Putamen (tissue), 1 donor: ENCODE measurements around the gene C1QTNF8.

Experiments
- DNase-seq: peaks from one replicate; pipeline ENCODE4 v3.0.0-alpha.2; 2016; ENCODE audit warnings: low spot score

C1QTNF8 gene

GRCh38 chr16:1077877-1078578 is 18.0 kb downstream of the C1QTNF8 start:
- DNase-seq = no peak

- no peak for DNase-seq
Observed at GRCh38 chr16:1076801-1077576, 19.1 kb downstream of the C1QTNF8 start.

- no peak for DNase-seq
Observed at GRCh38 chr16:1075546-1075945, 20.5 kb downstream of the C1QTNF8 start.

GRCh38 chr16:1074379-1074649 is 21.7 kb downstream of the C1QTNF8 start:
- no peak for DNase-seq

GRCh38 chr16:1073566-1074378 is 22.3 kb downstream of the C1QTNF8 start:
- no peak for DNase-seq

GRCh38 chr16:1073262-1073558 is 22.8 kb downstream of the C1QTNF8 start:
- no peak for DNase-seq

- no peak for DNase-seq
Observed at GRCh38 chr16:1072526-1073261, 23.4 kb downstream of the C1QTNF8 start, which contains the start of gene SSTR5. Gene SSTR5, plus strand, starts transcription at chr16:1072747. Its CDS starts 6,122 bp downstream, at chr16:1078869.

GRCh38 chr16:1071561-1072225 is 24.4 kb downstream of the C1QTNF8 start:
- no peak for DNase-seq

- DNase-seq = no peak
Observed at GRCh38 chr16:1070864-1071408, 25.1 kb downstream of the C1QTNF8 start.

GRCh38 chr16:1070084-1070863 is 25.8 kb downstream of the C1QTNF8 start:
- DNase-seq = no peak

- no peak for DNase-seq
Observed at GRCh38 chr16:1069154-1069553, 26.9 kb downstream of the C1QTNF8 start.

- DNase-seq = no peak
Observed at GRCh38 chr16:1068451-1068850, 27.6 kb downstream of the C1QTNF8 start.

GRCh38 chr16:1067629-1068028 is 28.4 kb downstream of the C1QTNF8 start:
- no peak for DNase-seq

- no peak for DNase-seq
Observed at GRCh38 chr16:1066584-1067172, 29.4 kb downstream of the C1QTNF8 start.

GRCh38 chr16:1065469-1066128 is 30.4 kb downstream of the C1QTNF8 start:
- no peak for DNase-seq

GRCh38 chr16:1063728-1064127 is 32.3 kb downstream of the C1QTNF8 start:
- no peak for DNase-seq

- no peak for DNase-seq
Observed at GRCh38 chr16:1062895-1063294, 33.1 kb downstream of the C1QTNF8 start.

GRCh38 chr16:1061769-1062505 is 34.1 kb downstream of the C1QTNF8 start:
- no peak for DNase-seq
